Upper lobe of left lung (tissue), 4 donors: ENCODE data around the gene LBHD1.

Source experiments
- CTCF ChIP-seq, 6 experiments: fragments of 450-650 bp in 4 of 6; fragments of 200-600 bp in 2 of 6; sonication (generic) in 2 of 6; IDR thresholded peaks; one replicate each; pipeline ENCODE4 v1.5.1; 2016 to 2019; ENCODE audit warnings: antibody characterized with exemption in 6 of 6
- EP300 ChIP-seq, 4 donors: sonication (generic); formaldehyde crosslinking; IDR thresholded peaks; one replicate each; pipeline ENCODE4 v1.5.1; 2017; ENCODE audit warnings: antibody characterized with exemption in 4 of 4, control low read depth in 2 of 4
- POLR2AphosphoS5 ChIP-seq, 2 donors: sonication (generic); formaldehyde crosslinking; IDR thresholded peaks; one replicate each; pipeline ENCODE4 v1.5.1; 2017; ENCODE audit warnings: antibody characterized with exemption in 2 of 2

GRCh38 chr11:62654297-62654696 lies 17.8 kb downstream of the LBHD1 start:
- TF ChIP-seq POLR2AphosphoS5 (IDR thresholded peaks at IDR 0.05), result no peak
- no peak for TF ChIP-seq EP300 (IDR thresholded peaks at IDR 0.05)
- TF ChIP-seq CTCF (IDR thresholded peaks at IDR 0.05), result no peak
